ACC112 (cell line): Measurements from ENCODE around the gene RABGAP1L.

ENCODE experiments used
- H2AFZ ChIP-seq: fragments of 200-600 bp; sonication (generic); one replicate; pipeline ENCODE4 v1.6.0; 2017; ENCODE audit warnings: antibody characterized with exemption, low read length; ENCODE audit not compliant: unreplicated experiment
- H3K27ac ChIP-seq: fragments of 200-600 bp; sonication (generic); 2 replicates; pipeline ENCODE4 v1.5.1; 2014; ENCODE audit warnings: low read depth, mild to moderate bottlenecking, antibody characterized with exemption, low read length, moderate library complexity
- H3K27me3 ChIP-seq: fragments of 200-600 bp; sonication (generic); 2 replicates; pipeline ENCODE4 v1.6.1; 2014; ENCODE audit warnings: mild to moderate bottlenecking, antibody characterized with exemption, low read length, moderate library complexity, mixed read lengths; ENCODE audit not compliant: insufficient read depth
- H3K36me3 ChIP-seq: fragments of 200-600 bp; sonication (generic); 2 replicates; pipeline ENCODE4 v1.6.1; 2016; ENCODE audit warnings: mild to moderate bottlenecking, antibody characterized with exemption, low read length, moderate library complexity, mixed read lengths; ENCODE audit not compliant: insufficient read depth
- H3K4me1 ChIP-seq: fragments of 200-600 bp; sonication (generic); one replicate; pipeline ENCODE4 v1.6.1; 2016; ENCODE audit warnings: low read length, mixed read lengths; ENCODE audit not compliant: insufficient read depth, unreplicated experiment, control insufficient read depth
- H3K4me3 ChIP-seq: fragments of 200-600 bp; sonication (generic); 2 replicates; pipeline ENCODE4 v1.5.1; 2014; ENCODE audit warnings: mild to moderate bottlenecking, low read depth, low read length
- H3K79me2 ChIP-seq: fragments of 200-600 bp; sonication (generic); one replicate; pipeline ENCODE4 v1.6.0; 2016; ENCODE audit warnings: low read length; ENCODE audit not compliant: control insufficient read depth, unreplicated experiment, insufficient read depth

RABGAP1L gene

GRCh38 chr1:174954073-174954460 is 794.7 kb downstream of the RABGAP1L start:
- Histone ChIP-seq H3K4me3 (no peak overlapping the region), H3K4me1 (no peaks in the 10 kb centered on the region), H3K79me2 (no peaks in the 10 kb centered on the region), H2AFZ (no peak overlapping the region), H3K36me3 (no peaks in the 10 kb centered on the region), H3K27me3 (no peaks in the 10 kb centered on the region), H3K27ac (no peak overlapping the region)

GRCh38 chr1:174954671-174955669 is 795.6 kb downstream of the RABGAP1L start:
- Histone ChIP-seq H2AFZ (no peak overlapping the region), H3K79me2 (no peaks in the 10 kb centered on the region), H3K4me1 (no peaks in the 10 kb centered on the region), H3K36me3 (no peaks in the 10 kb centered on the region), H3K27me3 (no peaks in the 10 kb centered on the region), H3K27ac (no peak overlapping the region), H3K4me3 (no peak overlapping the region)

DNA sequence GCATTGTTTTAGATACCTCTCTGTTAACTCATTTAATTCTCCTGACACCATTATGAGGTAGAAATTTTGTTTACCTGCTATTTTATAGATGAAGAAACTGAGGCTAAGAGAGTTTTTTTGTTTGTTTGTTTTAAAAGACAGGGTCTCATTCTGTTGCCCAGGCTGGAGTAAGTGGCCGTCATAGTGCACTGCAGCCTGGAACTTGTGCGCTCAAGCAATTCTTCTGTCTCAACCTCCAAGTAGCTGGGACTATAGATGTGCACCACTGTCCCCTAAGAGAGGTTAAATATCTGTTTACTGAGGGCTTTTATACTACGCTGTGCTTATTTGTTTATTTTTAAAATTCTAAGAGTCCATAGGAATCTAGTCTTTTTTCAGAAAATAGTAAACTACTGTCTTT is 796.8 kb downstream of the RABGAP1L start:
- Histone ChIP-seq H3K27me3 (no peaks in the 10 kb centered on the region), H3K27ac (no peak overlapping the region), H3K79me2 (no peaks in the 10 kb centered on the region), H3K4me1 (no peaks in the 10 kb centered on the region), H3K36me3 (no peaks in the 10 kb centered on the region), H3K4me3 (no peak overlapping the region), H2AFZ (no peak overlapping the region)

DNA sequence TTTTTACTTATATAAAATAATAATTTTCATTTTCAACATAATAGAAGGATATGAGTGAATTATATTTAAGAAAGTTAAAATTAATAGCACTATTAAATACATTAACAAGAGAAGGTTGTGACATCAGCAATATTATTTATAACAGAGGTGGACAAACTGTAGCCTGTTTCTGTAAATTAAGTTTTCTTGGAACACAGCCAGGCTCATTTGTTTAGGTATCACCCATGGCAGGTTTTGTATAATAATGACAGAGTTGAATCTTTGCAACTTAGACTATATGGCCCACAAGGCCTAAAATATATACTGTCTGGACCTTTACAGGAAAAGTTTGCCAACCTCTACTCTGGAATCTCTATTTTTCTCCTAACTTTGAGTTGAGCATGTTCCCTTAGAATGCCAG is 797.7 kb downstream of the RABGAP1L start:
- no peaks in the 10 kb centered on the region for H3K27me3 ChIP-seq
- H3K27ac ChIP-seq: no peak overlapping the region
- no peaks in the 10 kb centered on the region for H3K36me3 ChIP-seq
- no peak overlapping the region for H3K4me3 ChIP-seq
- H3K4me1 ChIP-seq: no peaks in the 10 kb centered on the region
- H3K79me2 ChIP-seq: no peaks in the 10 kb centered on the region
- no peak overlapping the region for H2AFZ ChIP-seq

DNA sequence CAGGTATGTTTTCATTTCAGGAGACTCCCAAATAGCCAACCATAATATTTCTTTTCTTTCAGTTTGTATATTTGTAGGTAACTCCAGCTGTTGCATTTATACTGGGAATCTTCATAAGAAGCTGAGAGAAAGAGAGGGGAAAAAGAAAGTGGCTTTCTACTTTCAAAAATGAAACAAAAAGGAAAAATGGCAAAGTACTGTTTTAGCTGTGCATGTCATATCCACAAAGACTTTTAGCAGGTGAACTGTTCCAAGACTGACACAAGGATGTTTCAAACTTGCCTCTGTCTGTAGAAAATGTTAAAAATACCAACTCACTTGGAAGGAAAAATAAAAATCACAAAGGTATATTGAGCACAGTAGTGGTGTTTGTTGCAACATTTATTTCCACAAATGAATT is 798.5 kb downstream of the RABGAP1L start:
- no peak overlapping the region for H2AFZ ChIP-seq
- no peaks in the 10 kb centered on the region for H3K79me2 ChIP-seq
- H3K4me1 ChIP-seq: no peaks in the 10 kb centered on the region
- H3K27me3 ChIP-seq: no peaks in the 10 kb centered on the region
- H3K27ac ChIP-seq: no peak overlapping the region
- H3K36me3 ChIP-seq: no peaks in the 10 kb centered on the region
- no peak overlapping the region for H3K4me3 ChIP-seq

DNA sequence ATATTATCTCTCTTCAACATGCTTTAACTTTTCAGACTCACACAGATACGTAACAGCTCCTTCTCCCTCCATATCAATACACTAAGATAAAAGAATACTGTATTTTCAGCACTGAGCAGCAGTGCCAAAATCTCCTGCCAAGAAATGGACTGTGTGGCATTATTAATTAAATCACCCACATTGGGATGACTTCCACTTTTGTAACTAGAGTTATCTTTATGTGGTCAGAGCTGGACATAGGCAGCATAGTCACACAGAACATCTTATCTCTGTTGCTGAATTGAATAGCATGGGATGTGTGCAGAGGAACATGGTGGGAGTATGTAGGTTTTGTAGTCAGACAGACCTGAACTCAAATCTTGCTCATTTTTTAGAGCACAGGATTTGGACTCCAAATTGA is 799.1 kb downstream of the RABGAP1L start:
- H3K27ac ChIP-seq: no peak overlapping the region
- H3K4me3 ChIP-seq: no peak overlapping the region
- H3K27me3 ChIP-seq: no peaks in the 10 kb centered on the region
- H3K36me3 ChIP-seq: no peaks in the 10 kb centered on the region
- no peaks in the 10 kb centered on the region for H3K79me2 ChIP-seq
- H3K4me1 ChIP-seq: no peaks in the 10 kb centered on the region
- H2AFZ ChIP-seq: no peak overlapping the region

- Histone ChIP-seq H3K36me3 (no peaks in the 10 kb centered on the region), H2AFZ (no peak overlapping the region), H3K4me1 (no peaks in the 10 kb centered on the region), H3K27ac (no peak overlapping the region), H3K4me3 (no peak overlapping the region), H3K27me3 (no peaks in the 10 kb centered on the region), H3K79me2 (no peaks in the 10 kb centered on the region)
These were observed 801.0 kb downstream of the RABGAP1L start for GRCh38 chr1:174960362-174960761.

DNA sequence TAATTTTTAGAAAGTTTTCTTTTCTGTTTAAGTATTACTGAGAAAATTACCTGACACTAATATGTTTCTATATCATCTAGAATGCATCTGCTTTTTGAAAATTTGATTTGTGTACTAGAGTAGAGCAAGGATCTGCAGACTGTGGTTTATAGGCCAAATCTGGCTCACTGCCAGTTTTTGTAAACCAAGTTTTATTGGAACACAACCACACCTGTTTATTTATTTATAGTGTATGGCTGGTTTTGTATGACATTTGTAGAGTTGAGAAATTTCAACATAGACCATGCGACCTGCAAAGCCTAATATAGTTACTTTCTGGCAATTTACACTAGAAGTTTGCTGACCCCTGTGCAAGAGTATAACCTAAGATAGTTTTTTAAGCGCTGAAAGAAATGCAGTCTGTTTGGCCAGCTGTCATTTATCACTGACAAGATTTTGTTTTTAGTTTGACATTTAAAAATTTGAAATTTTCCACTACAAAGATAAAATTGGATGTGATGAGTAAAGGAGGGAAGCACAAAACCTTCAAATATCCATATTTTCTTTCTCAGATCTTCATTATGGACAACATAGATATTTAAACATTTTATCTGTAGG is 804.3 kb downstream of the RABGAP1L start:
- Histone ChIP-seq H3K79me2 (no peaks in the 10 kb centered on the region), H3K4me1 (peaks cover 6% of the 10 kb centered on the region), H3K27ac (no peak overlapping the region), H2AFZ (no peak overlapping the region), H3K27me3 (no peaks in the 10 kb centered on the region), H3K4me3 (no peak overlapping the region), H3K36me3 (no peaks in the 10 kb centered on the region)

- no peaks in the 10 kb centered on the region for H3K36me3 ChIP-seq
- H3K79me2 ChIP-seq: no peaks in the 10 kb centered on the region
- peaks cover 12% of the 10 kb centered on the region for H3K4me1 ChIP-seq
- no peak overlapping the region for H3K27ac ChIP-seq
- H3K27me3 ChIP-seq: no peaks in the 10 kb centered on the region
- no peak overlapping the region for H3K4me3 ChIP-seq
- no peak overlapping the region for H2AFZ ChIP-seq
These were observed 805.1 kb downstream of the RABGAP1L start for GRCh38 chr1:174964261-174964971.

- peaks cover 12% of the 10 kb centered on the region for H3K4me1 ChIP-seq
- no peaks in the 10 kb centered on the region for H3K27me3 ChIP-seq
- no peak overlapping the region for H3K27ac ChIP-seq
- H3K36me3 ChIP-seq: no peaks in the 10 kb centered on the region
- no peaks in the 10 kb centered on the region for H3K79me2 ChIP-seq
- H3K4me3 ChIP-seq: no peak overlapping the region
- H2AFZ ChIP-seq: no peak overlapping the region
These were observed 805.6 kb downstream of the RABGAP1L start for GRCh38 chr1:174964972-174965361.
